GM19239 (cell line): ENCODE data around the gene GNAQ.

Experiments used
- DNase-seq: peaks from one replicate; pipeline ENCODE4 v3.0.0; 2011; ENCODE audit warnings: low spot score; ENCODE audit not compliant: insufficient read length
- FAIRE-seq: peaks from 2 replicates; lab custom pipeline; 2011; peaks lifted over from hg19 to GRCh38; lab: Jason Lieb, UNC

The GNAQ gene

DNA sequence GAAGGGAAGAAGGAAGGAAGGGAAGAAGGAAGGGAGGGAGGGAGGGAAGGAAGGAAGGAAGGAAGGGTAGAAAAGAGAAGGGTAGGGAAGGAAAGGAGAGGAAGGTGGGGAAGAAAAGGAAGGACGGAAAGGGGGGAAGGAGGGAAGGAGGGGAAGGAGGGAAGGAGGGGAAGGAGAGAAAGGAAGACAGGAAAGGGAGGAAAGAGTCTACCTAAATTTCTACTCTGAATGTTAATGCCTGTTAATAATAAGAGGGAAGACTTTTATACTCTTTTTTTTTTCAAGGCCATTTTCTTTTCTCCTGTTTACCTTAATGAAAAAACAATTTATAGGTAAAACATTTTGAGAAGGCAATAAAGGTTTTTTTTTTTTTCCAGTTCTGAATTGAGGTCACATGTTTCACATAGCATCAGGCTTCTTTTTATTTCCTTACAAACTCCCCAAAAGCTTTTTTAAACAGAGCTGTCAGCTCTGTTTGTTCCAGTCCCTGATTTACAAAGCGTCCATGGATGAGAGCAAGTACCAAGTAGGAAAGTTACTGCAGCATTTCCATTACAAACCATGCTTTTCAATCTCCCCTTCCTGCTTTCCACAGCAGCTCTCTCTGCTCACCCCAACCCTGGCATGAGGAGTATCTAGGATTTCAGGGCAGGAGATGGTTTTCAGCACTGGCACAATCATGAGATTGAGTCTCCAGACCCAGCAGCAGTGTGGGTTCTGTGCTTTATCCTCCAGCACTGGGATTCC is 173.9 kb downstream of the GNAQ start:
- FAIRE-seq = no peak

DNA sequence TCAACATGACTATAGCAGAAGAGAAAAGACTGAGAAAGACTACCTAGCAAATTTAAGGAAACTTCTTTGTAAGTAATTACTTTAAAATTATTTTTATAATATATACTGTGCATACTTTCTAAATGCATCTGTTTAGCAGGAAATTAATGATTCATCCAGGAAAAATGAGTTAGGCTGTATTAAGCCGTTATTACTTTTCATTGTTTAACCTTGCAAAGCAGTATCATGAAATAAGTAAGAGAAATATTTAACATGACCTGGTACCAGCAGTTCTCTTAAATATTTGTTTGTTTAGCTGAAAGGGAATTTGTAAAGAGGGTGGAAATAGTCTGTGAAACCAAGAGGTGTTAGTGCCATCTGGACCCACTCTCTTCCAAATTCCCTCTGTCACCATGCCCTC is 175.0 kb downstream of the GNAQ start:
- no peak for DNase-seq
- FAIRE-seq = no peak

More for the DNA sequence above, 173.9 kb downstream of the GNAQ start:
- DNase-seq = no peak

DNA sequence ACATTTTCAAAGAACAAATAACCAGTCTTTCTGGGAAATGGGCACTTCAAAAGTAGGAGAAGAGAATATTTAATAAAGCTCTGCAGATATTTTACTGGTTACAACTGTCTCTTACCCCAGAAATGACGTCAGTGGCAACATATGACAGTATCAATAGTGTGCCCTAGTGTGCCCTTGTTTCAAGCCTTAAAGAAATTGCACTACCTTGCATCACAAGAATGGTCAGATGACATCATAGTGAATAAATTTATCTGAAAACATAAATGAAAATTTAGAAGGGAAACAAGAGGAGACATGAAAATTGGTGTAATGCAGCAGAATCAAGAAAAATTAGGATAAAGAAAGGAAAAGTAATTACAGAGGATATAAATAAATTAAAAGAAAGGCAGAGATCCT is 176.7 kb downstream of the GNAQ start:
- DNase-seq (no peak), FAIRE-seq (no peak)

DNA sequence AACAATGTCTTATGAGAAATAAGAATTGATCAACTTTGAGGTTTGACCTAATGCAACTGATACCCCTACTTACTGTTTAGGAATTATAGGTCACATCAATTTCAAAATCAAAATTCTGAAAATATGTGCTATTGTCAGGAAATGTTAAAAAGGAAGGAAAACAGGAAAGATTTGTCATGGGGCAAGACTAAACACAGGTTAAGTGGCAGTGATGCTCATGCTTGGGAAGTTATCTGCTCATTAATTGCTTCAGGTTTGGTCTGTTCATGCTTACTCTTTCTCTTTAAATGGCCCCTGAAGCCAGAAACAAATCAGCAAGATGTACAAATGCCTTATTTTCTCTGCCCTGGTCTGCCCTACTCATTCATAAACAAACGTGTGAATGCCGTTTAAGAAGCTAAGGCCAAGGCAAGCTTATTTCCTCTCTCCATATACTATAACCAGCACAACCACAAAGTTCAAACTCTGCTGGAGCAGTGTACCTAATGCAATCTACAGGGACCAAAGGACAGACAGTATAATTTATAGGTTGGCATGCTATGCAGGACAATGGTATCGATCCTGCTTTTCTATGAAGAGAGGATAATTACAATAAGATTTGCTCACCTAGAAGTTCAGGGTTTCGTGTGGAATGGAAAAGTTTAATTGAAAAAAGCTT is 177.2 kb downstream of the GNAQ start:
- FAIRE-seq (no peak), DNase-seq (no peak)

DNA sequence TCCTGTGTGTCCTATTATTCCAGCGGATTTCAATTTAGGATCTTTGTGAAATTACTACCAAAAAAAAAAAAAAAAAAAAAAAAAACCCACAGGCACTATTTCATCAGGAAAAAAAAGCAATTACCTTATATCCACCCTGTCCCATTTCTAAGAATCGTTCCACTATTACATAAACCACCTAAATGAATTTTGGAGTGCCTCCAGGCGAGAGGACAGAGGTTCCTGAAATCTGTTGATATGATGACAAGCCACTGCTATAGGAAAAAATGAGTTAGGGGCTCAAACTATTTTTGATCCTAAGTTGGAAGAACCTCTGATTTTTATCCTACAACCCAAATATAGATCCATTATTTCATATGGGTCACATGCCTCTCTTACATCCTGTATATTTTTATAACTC is 177.9 kb downstream of the GNAQ start:
- FAIRE-seq (no peak), DNase-seq (no peak)

DNA sequence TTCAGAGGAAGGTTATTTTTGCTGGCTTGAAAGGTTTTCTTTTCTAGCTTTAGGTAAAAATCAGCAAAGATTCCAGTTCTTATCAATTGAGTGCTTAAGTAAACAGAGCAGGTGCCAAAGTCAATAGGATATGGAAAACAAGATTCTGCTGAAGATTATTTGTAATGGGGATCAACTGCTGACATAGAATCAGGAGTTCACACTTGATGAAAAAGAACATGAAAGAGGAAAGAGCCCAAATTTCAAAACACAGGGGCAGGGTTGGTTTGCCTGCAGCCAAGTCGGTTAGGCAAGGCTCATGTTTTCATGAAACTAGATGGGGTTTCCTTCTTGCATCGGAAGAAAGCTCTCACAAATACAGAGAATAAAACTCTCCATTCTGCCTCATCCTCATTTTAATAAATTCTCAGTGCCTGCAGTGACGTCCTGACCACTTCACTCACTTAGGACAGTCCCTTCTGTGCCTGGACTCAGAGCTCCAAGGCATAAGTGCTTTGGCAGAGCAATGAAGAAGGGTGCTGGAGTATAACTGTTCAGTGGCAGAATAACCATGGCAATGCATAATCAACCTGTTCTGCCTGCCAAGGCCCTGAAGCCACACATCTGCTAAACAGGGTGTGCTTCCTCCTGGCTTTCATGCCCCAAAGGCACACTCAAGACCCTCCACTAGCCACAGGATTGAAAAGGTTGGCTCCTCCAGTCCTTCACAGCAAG is 179.6 kb downstream of the GNAQ start:
- FAIRE-seq = no peak

DNA sequence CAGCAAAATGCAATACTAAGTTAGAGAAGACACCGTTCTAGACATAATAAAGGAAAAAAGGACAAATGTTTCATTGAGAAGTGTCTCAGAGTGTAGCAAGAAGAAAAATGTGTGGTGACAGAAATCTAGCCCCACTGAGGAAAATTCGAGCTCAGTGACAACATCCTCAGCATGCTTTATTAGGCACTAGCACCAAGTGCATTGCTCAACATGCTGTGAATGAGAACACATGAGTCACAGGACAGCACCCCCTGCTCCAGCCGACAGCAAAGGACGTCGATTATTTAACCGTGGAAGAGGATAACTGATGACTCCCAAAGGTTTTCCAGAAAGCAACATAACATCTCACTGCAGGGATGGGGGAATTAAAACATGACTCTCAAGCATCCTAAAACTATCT is 182.7 kb downstream of the GNAQ start:
- FAIRE-seq (no peak), DNase-seq (no peak)

More for the DNA sequence above, 179.6 kb downstream of the GNAQ start:
- no peak for DNase-seq

DNA sequence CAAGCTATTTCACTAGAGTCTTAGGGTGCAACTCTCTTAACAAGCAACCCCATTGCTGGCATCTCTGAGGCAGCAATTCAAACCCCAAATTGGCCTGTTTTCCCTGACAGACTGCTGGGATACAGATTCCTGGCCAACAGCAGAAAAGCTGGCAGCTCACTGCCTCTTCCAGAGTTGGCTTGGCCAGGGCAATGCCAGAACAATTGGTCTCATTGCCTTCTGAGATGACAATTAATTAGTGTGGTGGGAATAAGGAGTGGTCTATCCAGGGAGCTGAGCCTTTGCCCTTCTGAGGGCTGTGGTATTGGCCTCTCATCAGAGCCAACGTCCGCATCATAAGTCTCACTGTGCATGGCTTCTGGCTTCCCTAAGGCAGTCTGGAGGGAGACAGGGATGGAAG is 183.2 kb downstream of the GNAQ start:
- DNase-seq (no peak), FAIRE-seq (no peak)

DNA sequence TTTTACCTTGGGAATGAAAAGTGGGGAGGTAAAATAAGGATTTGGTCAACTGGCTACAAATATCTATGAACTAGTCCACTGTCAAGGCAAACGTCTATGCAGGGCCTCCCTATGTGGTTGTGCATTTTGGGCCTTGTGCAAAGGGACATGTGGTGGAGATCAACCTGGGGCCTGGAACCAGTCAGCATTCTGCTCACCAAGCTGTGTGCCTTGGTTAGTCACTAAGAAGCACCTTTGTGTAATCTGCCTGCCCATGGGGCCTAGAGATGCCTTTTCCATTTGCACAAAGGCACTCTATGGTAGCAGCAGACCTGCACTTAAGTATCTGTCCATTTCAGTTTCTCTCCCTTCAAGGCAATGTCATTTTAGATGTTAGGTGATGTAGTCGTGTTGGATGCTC is 184.0 kb downstream of the GNAQ start:
- DNase-seq (no peak), FAIRE-seq (no peak)

DNA sequence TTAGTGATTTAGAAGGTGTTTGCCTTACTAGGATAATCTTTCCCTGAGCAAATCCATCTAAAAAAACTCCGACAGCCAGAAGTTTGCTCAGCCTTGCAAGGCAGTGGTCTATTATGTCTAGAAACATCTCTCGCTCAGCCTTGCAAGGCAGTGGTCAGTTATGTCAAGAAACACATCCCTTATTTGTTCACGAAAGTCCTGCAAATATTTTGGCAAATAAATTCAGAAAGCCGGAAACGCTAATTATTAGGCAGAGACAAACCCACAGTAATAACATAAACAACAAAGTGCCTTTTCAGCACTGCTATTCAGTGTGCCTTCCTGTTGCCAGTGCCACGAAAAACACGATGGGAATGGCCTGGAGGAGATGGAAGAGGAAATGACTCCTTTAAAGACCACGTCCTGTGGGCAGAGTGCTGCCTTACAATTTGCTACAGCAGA is 184.5 kb downstream of the GNAQ start:
- DNase-seq = no peak
- no peak for FAIRE-seq

DNA sequence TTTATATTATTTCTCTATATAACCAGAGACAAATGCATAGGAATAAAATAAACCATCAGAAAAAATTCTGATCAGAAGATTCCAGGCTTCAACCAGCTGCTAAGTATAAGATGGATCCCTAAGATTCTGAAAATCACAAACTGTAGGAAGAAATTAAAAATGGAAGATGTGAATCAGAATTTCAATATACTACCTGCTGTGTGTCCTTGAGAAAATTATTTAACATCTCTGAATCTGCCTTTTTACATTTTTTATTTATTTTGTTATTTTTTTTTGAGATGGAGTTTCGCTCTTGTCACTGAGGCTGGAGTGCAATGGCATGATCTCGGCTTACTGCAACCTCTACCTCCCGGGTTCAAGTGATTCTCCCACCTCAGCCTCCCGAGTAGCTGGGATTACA is 187.2 kb downstream of the GNAQ start:
- no peak for FAIRE-seq
- DNase-seq = no peak

DNA sequence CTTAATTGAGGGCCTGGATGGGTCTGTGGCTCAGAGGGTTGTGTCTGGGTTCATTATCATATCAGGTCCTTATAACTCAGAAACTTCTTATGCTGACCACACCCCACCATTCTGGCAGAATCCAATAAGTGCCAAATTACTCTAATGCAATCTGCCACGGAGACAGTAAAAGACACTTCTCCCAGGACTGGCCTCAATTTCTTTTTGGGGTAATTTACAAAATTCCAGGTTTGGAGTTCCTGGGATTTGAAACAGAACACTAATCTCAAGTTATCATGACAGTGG is 187.8 kb downstream of the GNAQ start:
- FAIRE-seq (no peak), DNase-seq (no peak)

DNA sequence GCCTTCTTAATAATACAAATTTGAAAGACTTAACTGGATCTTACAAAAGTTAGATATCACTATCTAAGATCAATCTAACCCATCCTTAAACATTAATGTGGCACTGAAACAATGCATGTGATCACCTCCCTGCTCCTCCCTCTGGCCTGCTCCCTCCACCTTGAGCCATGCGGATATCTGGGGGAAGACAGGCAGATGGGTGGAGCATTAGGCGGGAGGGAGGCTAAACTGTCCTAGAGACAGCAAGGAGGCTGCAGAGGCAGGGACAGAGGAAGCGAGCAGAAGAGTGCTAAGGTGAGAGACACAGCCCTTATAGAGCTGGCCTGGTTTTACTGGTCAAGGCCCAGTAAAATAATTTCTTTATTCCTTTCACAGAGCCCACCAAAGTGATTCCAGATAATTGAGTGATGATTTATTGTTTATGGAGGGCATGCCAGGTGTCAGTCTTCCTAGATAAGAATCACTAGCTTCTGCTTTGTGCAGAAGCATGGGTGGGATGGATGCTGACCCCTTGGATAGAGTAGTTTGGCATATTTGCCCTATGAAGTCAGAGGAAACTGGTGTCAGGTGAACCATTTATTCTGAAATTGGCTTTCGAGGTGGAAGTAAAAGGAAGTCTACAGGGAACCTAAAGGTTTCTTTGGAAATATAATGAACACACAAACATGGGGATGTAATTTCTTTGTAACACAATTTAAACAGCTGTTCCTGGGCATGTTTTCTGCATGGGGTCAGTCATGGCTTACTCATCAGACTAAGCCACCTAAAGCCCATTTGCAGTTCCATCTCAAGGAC is 188.3 kb downstream of the GNAQ start:
- FAIRE-seq (no peak), DNase-seq (no peak)

DNA sequence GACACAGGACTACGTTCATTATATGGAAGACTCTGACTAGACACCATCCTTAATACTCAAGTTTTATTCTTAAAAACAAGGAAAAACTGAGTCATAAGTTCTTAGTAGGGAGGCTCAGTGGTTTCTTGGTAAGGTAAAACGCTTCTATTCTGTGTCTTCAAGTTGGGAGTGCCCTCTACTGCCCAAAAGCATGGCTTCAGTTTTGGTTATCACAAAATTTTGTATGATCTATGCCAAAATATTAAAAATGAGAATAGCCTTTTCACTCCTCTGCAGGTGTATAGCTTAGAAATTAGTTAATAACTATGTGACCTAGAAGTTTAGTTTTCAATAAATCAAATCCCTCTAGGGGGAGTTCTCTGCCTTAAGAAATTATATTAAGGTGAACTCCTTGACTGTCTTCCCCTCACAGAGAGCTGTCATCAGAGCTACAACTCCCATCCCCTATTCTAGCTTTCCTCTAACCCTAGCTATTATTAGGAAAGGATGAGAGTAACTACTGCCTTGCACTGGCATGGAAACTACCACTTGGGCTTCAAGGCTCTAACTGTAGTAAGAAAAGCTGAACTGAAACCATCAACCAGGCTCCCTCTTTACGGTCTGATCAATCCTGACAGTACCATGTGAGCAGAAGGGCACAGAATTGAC is 189.7 kb downstream of the GNAQ start:
- no peak for FAIRE-seq
- no peak for DNase-seq

DNA sequence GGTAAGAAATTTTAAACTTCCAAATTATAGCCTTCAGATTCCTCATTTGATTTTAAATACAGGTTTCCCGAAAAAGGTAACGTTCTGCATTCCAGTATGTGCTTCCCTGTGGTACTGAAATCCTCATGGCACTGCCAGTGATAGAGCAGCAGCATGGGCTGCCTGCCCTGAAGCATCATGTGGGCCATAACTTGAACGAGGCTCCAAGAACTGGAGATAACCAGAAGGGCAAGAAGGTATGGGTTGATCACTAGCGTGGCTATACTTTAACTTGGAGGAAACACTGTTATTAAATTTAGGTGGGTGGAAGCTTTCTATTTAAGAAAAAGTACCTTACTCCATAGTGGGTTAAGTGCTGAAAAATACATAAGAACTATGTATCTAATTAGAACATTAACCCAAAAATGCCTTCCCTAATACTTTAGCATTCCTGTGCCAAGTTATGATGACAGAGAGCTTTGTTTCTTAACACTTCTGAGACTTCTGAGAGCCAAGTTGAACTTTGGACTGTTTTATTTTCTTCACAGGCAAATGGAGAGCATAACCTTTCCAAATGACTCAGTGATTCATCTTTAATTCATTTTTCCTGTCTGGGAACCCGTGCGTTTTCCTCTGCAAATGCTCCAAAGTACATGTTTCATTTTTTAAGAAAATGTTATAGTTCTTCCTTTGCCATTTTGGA is 192.0 kb downstream of the GNAQ start:
- DNase-seq (no peak), FAIRE-seq (no peak)

DNA sequence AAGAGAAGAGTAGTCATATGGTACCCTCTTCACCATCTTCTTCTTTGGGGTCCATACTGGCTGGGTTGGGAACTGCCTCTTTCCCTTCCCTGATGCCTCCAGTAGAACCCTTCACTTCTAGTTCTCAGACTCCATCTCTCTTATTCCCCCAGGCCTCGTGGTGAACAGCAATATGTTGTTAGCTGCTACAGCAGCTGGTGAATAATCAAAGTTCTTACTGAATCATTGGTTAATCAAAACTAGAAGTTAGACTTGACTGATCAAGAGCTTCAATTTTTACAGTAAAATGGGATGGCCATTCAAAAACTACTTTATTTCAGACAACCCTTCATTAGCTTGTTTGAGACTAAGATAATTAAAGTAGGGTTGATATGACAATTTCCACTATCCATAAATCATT is 192.6 kb downstream of the GNAQ start:
- DNase-seq (no peak), FAIRE-seq (no peak)

DNA sequence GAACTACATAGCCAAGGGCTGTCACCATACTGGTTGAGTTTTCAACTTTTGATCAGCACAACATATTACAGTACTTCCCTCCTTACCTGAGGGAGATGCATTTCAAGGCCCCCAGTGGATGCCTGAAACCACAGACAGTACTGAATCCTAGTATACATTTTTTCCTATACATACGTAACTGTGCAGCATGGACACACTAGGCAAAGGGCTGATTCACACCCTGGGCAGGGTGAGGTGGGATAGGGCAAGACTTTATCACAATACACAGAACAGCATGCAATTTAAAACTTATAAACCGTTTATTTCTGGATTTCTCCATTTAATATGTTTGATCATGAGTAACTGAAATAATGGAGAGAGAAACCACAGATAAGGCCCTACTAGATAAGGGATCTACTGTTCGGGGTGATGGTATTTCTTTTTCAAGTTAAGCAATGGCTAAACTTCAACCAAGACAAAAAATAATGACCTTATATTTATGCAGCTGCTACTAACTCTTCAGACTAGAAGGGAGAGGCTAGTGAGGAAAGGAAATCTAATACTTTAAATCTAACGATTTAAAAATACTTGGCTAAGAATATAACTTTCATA is 196.6 kb downstream of the GNAQ start:
- FAIRE-seq = no peak

DNA sequence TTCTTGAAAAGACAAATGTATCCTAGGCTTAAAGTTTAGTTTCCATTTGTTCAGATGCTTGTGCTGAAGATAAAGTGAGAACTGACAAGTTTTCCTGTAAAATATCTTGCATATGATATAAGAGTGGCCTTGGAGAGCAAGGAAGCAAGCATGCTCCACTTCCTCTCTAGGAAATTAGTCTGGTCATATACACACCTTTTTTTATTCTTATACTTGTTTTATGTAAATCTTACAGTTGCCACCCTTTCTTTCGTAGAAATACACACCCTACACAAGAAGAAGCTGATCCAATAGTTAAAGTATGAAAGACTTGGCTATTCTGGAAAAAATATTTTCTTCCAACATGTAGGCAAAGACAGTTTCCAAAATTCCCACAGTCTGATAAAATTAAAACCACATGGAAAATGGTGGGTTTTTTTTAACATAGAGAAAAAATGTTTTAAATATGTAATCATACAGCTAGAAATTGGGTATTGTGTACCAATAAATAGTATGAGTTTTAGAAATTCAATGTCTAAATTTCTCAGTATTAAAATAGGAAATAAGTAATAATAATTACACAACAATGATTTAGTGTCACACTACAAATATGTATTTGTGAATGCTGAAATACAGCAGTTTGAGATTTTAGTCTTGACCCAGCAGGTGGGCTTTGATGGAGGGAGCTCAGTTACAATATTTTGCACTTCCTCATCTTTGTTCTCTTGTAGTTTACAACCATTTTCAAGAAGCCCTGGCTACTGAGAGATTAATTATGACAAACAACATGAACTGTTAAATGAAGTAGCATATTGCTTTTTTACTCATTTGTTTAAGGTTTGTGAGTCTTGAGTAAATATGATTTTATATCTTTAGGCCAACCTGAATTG is 197.8 kb downstream of the GNAQ start:
- DNase-seq (no peak), FAIRE-seq (no peak)

More for the DNA sequence above, 196.6 kb downstream of the GNAQ start:
- DNase-seq = no peak
